NCI-H146 treated with DMSO at 0.1 percent for 48 hours (cell line): Measurements from ENCODE around the gene ABCB10.
"Not testable (repeated sequence)": the region's sequence is repeated elsewhere in the genome, so short reads cannot be mapped to it uniquely, and the experiment has no call there.

Experiments
- DNase-seq: peaks from one replicate; lab custom pipeline; 2025; ENCODE audit not compliant: unreplicated experiment; lab: John Stamatoyannopoulos, UW

Gene ABCB10

DNA sequence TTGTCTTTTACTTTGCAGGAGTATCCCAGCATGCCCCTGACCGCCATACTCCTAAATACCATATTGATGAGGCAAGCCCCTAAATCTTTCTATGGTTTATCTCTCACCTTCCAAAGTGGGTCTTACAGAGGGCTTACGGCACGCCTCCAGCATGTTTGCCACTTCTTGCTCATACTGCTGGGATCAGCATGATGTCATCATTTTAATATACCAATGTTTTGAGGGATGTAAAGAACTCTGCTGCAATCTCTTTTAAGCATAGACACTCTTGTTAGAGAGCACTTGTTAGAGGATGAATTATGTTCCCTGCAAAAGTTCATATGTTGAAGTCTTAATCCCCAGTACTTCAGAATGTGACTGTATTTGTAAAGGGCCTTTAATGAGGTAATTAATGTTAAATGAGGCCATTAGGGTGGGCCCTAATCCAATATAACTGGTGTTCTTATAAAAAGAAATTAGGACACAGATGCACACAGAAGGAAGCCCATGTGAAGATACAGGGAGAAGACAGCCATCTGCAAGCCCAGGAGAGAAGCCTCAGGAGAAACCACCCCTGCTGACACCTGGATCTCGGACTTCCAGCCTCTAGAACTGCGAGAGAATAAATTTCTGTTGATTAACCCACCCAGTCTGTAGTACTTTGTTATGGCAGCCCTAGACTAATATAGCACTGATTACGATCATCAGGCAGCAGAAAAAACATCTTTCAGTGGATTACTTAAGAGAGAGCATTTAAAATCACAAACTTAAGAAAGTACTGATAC lies 16.4 kb upstream of the ABCB10 start:
- DNase-seq: no peak

DNA sequence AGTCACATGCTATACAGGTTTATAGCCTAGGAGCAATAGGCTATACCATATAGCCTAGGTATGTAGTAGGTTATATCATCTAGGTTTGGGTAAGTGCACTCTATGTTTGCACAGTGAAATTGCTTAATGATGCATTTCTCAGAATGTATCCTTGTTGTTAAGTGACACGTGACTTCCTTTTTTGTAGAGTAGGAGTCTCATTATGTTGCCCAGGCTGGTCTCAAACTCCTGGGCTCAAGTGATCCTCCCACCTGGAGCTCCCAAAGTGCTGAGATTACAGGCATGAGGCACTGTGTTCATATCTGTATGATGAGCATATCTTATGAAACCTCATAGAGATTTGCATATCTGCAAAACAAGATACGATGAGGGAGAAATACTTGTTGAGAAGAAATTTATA lies 13.8 kb upstream of the ABCB10 start:
- peak; percentile 61 for DNase-seq

DNA sequence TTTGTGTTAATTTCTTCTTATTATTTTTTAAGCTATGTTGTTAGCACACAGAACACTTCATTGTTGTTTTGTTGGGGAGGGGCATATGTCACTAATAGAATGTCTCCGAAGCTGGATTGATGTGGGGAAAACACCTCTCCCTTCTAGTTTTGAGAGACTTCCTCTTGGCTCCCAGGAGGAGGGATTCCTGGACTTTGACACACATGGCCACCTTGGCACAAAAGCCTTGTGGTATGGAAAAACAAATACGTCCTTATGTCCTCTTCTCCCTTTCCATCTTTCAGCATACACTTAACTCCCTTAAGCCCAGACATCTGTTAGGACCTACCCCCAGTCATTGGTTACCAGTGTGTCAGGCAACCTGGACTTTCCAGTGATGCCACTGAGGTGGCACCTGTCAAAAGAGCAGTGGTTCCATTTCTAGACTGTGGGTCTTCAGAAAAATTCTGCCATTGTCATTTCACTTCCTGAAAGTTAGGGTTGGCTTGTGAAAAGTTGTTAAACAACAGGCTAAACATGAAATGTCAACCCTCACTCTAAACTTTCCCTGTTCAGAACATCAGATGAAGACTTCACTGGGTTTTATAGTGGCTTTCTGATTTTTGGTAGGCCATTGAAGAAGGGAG lies 12.5 kb upstream of the ABCB10 start:
- DNase-seq: no peak

DNA sequence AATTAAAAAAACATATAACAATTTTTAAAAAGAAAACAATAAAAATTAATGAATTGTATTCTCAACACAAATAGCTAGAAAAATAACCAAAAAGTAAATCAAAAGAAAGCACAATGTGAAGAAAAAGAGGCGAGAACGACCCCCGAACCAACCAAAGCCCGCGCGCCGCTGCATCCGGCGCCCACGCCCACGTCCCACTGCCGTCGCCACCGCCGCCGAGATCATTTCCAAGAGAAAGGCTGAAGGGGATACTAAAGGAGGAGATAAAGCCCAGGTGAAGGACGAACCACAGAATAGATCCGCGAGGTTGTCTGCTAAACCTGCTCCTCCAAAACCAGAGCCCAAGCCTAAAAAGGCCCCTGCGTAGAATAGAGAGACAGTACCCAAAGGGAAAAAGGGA lies 11.8 kb upstream of the ABCB10 start:
- no peak for DNase-seq

DNA sequence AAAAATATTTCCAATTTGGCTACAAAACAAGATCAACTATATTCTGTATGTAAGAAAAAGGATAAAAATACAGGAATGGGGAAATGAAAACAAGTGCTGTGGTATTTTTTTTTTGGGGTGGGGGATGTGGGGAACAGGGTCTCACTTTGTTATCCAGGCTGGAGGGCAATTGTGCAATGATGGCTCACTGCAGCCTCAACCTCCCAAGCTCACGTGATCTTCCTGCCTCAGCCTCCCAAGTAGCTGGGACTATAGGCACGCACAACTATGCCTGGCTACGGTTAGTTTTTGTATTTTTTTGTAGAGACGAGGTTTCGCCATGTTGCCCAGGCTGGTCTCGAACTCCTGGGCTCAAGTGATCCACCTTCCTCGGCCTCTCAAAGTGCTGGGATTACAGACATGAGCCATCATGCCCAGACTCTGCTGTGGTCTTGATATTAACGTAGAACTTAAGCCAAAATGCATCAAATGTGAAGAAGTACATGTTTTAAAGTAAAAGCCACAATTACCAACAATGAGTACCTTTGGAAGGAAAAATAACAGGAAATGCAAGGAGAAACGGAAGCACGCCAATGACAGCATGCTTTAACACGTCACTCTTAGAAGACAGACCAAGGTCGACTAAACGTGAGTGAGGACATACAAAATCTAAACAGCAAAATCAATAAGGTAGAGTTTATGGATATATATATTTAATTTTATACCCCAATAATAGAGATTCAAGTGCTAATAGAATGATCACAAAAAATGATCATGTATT lies 8.8 kb upstream of the ABCB10 start:
- no peak for DNase-seq

DNA sequence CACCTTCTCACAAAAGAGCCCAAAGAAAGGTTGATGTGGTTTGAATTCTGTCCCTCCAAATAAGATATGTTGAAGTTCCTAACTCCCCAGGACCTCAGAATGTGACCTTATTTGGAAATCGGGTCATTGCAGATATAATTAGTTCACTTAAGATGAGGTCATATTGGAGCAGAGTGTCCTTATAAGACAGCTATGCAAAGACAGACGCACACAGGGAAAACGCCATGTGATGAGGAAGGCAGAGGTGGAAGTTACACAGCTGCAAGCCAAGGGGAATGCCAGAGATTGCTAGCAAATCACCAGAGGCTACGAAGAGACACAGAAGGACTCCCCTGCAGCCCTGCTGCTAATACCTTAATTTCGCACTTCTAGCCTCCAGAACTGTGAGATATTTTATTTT lies 5.2 kb upstream of the ABCB10 start:
- no peak for DNase-seq

DNA sequence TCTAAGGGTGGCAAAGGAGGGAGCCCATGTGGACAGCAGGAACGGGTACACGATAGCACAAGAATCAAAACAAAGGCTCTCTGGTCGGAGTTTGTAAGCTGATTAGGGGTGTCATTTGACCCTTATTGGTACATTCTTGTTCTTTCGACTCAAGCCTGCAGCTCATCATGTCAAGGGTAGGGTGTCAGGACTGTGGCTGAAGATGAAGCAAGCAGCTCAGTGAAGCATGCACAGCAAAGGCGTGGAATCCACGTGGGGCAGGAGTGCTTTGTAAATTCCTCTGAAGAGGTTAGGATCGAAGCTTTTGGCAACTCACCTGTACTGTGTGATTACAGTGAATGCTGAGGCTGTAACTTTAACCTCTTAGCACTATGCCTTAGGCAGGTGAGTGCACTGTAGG lies 4.7 kb upstream of the ABCB10 start:
- DNase-seq: no peak

DNA sequence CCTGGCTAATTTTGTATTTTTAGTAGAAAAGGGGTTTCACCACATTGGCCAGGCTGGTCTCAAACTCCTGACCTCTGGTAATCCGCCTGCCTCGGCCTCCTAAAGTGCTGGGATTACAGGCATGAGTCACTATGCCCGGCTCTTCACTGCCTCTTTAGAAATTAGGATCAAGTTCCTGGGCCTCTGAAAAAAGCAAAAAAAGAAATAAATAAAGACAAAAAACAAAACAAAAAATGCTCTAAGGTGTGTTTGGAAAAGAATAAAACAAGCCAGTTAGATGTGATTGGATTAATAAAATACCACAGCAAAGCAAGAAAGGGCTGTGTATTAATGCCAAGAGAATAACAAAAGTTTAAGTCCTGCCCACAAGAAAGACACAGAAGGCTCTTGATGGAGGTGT lies 4.2 kb upstream of the ABCB10 start:
- no peak for DNase-seq

DNA sequence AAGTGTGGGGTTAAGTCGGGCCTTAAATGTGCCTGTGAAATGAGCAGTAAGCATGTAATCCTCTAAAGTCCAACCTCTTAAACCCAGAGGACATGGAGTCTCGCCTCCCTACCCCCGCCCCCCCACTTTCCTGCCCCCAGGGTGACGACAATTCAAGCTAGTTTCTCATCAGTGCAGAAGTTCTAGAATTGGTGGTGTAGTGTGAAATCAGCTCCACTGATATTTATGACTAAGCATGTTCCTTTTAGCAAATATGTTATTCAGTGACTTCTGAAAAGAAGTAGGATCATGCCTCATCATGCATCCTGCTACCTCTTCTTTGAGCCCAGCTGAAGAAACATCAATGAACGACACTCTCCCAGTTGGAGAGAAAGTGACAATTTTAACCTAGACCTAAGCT lies 2.6 kb upstream of the ABCB10 start:
- no peak for DNase-seq

DNA sequence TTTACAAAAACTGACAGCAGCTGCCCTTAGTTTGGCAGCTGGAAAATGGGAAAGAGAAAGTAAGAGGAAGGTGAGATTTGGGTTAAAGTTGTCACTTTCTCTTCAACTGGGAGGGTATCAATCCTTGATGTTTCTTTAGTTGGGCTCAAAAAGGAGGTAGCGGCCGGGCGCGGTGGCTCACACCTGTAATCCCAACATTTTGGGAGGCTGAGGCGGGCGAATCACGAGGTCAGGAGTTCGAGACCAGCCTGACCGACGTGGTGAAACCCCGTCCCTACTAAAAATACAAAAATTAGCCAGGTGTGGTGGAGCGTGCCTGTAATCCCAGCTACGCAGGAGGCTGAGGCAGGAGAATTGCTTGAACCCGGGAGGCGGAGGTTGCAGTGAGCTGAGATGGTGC lies 1.6 kb upstream of the ABCB10 start:
- not testable (repeated sequence) for DNase-seq

DNA sequence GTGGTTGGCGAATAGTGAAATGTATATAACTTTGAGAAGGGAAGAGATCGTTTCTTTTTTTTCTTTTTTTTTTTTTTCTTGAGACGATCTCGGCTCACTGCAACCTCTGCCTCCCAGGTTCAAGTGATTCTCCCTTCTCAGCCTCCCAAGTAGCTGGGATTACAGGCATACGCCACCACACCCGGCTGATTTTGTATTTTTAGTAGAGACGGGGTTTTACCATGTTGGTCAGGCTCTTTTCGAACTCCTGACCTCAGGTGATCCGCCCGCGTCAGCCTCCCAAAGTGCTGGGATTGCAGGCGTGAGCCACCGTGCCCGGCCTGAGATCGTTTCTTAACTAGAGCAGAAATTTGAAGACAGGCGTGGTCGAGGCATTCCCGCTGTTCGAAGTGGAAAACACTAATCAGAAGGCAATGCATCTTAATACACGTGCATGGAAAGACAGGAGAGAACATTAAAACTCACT lies 862 bp upstream of the ABCB10 start:
- DNase-seq: not testable (repeated sequence)

DNA sequence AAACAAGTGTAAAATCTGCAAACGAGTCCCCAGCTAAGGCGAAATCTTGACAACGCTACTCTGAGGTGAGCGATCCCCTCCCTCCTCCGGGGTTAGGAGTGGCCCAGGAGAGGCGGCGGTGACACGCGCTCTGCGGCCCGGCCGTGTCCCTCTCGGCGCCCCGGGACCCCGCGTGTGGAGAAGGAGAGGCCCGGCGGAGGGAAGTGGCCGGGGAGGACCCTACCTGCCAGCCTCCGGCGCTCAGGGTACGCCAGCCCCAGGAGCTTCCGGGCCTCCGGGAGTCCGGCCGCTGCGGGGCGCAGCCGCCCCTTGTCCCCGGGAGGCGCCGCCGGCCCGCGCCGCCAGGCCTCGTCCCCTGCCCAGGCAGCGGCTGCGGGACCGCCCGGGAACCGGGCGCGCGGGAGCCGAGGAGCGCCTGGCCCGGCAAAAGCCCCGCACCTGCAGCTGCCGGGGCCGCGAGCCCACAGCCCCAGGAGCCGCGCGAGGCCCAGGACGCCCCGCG lies 543 bp downstream of the ABCB10 start:
- no peak for DNase-seq

DNA sequence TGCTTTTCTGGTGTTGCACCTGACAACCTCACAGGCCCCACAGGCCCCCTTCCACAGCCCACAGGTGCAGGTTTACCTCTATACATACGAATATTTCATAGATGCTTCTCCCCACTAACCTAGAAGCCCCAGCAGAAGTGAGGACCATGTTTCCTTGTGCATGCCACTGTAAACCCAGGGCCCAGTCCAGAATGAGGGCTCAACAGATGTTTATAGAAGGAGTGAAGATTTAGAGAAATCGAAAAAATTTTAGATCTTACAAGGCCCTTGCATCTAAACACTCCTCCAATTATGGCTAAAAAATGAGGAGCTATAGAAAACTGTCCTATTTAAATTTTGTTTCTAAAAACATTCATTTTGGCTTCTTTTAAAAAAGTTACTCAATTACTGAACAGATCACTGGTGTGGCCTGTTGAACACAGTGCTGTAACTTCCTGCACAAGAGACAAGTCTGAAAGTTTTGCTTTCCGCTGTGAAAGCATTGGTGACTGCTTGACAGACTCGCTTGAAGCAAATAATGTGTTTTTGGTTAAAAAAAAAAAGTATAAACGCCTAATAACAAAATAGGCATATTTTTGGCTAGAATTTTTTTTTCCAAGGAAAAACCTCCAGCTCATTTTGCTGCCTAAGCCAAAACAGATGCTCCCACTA lies 1.2 kb downstream of the ABCB10 start:
- DNase-seq: no peak

DNA sequence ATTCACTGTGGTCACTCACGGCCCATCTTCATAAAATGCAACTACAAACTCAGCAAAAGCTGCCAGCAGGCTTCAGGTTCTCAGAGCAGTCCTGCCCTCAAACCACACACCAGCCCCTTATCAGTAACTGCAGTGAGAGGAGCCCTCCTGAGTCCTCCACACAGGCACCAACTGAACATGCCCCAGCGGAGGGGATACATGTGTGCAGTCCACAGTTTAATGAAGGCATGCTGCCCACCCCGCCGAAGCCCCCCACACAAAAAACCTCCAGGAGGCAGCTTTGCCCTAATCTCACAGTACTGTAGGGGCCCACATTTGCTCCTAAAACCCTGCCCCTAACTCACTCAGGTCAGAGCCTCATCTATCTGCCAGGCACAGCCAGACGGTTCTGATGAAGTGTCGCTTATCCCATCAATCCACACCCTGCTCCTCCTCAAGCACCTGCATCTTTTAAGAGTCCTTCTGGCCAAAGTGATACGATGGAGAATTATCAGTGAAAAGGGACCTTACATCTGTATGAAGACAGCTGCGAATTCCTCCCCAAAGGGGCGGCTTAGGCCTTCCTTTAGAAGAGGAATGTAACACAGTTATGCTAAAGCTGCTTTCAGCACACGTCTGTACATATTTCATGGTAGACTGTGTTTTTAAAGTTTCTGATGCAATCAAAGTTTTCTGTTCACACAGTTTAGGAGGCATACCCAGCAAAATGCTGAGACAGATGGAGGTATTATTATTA lies 3.5 kb downstream of the ABCB10 start:
- no peak for DNase-seq

DNA sequence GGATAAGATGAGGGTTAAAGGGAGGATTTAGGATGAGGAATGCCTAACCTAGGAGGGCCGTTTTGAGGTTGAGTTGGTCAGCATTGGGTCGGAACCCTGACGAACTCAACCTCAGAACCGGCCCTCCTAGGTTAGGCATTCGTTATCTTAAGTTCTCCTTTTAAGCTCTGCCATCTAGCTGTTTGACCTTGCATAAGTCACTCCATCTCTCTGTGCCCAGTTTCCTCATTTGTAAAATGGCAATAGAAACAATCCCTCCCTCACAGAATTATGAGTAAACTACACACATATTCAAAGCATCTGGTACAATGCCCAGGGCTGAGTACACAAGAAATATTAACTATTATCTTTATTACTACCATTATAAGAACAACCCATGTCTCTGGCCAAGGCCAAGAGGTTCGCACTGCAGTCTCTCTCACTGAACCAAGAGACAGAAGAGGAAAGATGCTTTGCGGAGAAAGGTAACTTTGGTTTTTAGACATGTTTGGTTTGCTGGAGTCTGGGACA lies 4.8 kb downstream of the ABCB10 start:
- no peak for DNase-seq

DNA sequence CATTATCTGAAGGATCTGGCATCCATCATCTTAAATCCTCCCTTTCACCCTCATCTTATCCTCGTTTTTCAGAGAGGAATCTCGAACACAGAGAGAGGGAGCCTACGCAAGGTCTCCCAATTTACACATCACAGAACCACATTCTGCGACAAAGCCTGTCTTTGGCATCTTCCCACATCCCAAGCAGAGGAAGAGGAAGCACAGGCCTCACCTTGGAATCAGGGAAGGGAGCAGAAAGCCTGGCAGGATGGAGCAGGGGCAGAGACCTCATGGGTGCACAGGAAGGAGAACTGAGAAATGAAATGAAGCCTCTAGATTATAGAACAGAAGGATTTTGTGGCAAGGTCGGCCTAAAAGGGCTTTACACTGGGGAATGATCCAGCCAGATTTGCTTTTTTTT lies 5.8 kb downstream of the ABCB10 start:
- no peak for DNase-seq

DNA sequence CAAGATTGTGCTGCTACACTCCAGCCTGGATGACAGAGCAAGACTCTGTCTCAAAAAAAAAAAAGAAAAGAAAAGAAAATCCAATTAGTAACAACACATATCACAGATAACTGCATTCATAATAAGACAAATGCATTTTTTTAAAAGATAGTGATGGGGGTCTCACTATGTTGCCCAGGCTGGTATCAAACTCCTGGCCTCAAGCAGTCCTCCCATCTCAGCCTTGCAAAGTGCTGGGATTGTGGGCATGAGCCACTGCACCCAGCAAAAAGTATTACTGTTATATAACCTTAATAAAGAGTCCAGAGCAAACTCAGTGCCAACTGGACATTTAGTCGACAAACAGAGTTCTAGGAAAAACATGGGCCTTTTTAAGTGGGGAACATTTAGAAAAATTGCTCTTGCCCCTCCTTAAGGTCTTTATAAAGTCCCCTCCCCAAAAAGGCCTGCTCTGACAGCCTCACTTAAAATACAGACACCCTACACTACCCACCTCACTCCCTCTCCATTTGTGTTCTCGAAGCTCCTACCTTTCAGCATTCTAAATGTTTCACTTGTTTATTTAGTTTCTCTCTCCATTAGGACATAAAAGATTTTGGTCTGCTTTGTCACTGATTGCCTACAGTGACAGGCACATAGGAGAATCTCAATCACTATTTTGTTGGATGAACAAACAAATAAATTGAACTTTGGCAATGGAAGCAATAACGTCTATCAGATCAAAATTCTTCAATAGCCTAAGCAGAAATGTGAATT lies 7.5 kb downstream of the ABCB10 start:
- no peak for DNase-seq

DNA sequence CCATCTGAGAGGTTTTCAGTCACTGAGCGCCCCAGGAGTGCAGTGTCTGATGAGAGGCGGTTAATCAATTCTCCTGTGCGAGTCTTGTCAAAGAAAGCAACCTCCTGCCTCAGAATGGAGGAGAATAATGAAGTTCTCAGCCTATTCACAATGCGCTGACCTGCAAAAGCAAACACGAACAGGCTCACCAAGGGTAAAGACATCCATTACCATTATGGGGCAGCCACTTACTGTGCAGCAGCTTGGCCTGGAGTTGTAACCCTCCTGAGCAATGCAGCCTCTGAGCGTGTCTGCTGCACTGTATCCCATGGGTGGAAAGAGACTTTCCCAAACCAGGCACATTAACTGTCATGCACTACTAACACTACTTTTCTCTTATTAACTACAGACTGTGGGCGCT lies 11.0 kb downstream of the ABCB10 start:
- no peak for DNase-seq

DNA sequence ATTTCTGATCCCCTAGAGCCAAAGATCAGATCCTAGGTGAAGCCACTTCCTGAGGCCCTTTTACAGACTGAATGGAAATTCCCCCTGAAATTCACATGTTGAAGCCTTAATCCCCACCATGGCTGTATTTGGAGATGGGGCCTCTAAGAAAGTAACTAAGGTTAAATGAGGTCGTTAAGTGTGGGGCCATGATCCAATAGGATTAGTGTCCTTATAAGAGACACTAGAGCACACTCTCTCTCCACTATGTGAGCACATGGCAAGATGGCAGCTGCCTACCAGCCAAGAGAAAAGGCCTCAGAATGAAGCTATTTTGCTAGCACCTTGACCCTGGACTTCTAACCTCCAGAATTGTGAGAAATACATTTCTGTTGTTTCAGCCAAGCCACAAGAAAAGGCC lies 13.9 kb downstream of the ABCB10 start:
- no peak for DNase-seq
